ENCODE results near the gene PLXNA3.

The PLXNA3 gene

DNA sequence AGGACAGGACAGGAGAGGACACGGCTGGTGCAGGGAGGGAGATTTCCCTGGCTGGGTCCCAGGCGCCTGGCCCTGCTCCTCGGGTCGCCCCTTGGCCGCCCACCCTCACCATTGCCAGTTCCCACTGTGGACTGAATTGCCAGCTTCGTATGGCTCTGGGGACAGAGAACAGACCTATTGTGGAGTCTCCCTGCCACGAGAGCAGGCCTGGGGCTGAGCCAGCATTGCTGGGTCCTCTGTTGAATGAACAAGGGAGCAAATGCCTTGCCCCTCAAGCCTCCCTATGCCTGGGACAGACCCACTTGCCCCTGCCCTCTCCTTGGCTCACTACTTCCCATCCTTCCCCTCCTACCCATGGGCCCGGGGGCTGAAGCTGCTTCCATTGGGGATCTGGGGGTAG is 4.3 kb downstream of the PLXNA3 start:
- no peak for DNase-seq

DNA sequence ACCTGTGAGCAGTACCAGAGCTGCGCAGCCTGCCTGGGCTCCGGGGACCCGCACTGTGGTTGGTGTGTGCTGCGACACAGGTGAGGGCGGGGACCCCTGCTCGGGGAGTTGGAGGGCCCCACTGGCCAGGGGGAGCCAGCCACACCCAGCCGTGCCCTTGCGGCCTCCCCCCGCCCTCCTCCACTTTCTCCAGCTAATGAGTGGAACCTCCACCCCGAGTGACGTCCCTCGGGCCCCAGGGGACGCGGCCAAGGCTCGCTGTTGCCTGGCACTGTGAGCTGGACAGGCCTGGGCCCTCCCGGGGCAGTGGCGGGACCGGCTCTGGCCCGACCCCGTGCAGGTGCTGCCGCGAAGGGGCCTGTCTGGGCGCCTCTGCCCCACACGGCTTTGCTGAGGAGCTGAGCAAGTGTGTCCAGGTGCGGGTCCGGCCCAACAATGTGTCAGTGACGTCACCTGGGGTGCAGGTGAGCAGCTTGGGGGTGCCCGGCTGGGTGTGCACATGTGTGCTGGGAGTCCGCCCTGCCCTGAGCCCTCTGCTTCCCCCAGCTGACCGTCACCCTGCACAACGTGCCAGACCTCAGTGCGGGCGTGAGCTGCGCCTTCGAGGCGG is 5.6 kb downstream of the PLXNA3 start:
- no peak for DNase-seq

DNA sequence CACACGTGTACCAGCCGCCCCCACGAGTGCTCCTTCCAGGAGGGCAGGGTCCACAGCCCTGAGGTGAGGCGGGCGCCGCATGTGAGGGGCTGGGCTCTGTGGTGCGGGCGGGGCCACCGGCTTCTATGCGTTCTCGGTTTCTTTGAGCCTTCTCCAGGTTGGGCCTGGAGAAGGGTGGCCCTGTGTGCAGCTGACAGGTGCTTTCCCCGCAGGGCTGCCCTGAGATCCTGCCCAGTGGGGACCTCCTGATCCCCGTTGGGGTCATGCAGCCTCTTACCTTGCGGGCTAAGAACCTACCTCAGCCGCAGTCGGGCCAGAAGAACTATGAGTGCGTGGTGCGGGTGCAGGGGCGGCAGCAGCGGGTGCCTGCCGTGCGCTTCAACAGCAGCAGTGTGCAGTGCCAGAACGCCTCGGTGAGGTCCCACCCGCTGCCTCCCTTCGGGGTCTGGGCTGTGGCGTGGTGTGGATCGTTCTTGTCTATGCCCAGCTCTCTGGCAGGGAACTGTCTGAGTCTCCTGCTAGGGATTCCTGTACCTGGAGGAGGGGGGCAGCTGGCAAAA is 6.8 kb downstream of the PLXNA3 start:
- DNase-seq: no peak

DNA sequence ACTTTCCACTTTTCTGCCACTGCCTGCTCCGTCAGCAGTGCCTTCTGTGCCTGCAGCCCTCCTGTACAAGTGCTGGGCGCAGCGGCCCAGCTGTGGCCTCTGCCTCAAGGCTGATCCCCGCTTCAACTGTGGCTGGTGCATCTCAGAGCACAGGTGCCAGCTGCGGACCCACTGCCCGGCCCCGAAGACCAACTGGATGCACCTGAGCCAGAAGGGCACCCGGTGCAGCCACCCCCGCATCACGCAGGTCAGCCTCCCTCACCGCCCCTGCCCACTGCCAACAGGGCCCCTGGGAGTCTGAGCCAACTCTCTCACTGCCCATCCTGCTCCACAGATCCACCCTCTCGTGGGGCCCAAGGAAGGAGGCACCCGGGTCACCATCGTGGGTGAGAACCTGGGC is 7.5 kb downstream of the PLXNA3 start:
- no peak for DNase-seq

DNA sequence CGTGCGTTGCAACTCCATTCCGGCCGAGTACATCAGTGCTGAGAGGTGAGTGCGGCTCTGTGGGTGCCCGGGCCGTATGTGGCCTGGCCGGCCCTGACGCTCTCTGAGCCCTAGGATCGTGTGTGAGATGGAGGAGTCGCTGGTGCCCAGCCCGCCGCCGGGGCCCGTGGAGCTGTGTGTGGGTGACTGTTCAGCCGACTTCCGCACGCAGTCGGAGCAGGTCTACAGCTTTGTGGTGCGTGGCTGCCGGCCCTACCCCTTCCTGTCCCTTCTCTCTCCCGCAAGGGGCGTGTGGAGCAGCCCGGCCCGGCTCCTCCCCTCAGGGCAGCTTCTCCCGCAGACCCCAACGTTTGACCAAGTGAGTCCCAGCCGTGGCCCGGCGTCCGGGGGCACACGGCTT is 8.0 kb downstream of the PLXNA3 start:
- DNase-seq: no peak

DNA sequence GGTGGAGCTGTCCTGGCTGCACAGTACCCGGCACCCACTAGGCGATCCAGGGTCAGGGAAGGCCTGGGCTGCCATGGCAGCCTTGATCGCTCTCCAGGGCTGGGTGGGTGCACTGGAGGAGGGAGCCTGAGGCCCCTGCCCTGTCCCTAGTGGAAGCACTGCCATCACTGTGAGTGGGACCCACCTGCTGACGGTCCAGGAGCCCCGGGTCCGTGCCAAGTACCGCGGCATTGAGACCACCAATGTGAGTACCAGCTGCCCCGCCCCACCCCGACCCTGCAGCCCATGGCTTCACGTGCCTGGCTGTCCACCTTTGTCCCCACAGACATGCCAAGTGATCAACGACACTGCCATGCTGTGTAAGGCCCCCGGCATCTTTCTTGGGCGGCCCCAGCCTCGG is 8.8 kb downstream of the PLXNA3 start:
- no peak for DNase-seq

DNA sequence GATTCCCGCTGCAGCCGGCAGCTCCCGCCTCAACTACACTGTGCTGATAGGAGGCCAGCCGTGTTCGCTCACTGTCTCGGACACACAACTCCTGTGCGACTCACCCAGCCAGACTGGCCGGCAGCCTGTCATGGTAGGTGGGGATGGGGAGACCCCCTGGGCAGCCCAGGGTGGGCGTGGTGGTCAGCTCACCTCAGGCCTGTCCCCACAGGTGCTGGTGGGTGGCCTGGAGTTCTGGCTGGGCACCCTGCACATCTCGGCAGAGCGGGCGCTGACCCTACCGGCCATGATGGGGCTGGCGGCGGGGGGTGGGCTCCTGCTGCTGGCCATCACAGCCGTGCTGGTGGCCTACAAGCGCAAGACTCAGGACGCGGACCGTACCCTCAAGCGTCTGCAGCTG is 9.5 kb downstream of the PLXNA3 start:
- no peak for DNase-seq

DNA sequence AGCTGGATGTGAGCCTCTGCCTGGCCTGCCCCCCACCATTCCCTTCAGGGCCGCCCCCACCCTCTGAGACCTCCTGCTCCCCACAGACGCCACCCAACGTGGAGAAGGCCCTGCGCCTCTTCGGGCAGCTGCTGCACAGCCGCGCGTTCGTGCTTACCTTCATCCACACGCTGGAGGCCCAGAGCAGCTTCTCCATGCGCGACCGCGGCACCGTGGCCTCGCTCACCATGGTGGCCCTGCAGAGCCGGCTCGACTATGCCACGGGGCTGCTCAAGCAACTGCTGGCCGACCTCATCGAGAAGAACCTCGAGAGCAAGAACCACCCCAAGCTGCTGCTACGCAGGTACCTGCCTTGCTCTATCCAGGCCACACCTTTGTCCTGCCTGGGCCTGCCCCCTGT is 10.1 kb downstream of the PLXNA3 start:
- DNase-seq: no peak

DNA sequence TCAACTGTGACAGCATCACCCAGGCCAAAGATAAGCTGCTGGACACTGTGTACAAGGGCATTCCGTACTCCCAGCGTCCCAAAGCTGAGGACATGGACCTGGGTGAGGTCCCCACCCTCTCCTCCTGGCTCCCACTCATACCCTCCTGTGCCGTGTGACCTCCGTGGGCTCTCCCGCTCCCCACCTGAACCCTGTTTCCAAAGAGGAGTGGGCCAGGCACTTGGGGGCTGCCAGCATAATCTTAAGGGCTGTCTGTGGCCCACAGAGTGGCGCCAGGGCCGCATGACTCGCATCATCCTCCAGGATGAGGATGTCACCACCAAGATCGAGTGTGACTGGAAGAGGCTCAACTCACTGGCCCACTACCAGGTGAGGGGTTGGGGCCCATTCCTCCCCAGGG is 11.0 kb downstream of the PLXNA3 start:
- DNase-seq: no peak

DNA sequence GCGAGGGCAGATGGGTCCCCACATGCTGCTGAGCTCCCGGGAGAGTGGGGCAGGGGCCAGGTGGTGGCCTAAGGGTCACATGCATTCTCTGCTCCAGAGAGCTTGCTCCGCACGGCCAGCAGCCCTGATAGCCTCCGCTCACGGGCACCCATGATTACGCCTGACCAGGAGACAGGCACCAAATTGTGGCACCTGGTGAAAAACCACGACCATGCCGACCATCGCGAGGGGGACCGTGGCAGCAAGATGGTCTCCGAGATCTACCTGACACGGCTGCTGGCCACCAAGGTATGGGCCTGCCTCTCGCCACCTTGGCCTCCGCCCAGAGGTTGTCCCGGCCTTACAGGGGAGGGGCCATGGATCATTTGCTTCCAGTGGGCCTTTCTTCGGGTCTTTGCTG is 11.8 kb downstream of the PLXNA3 start:
- DNase-seq: no peak

DNA sequence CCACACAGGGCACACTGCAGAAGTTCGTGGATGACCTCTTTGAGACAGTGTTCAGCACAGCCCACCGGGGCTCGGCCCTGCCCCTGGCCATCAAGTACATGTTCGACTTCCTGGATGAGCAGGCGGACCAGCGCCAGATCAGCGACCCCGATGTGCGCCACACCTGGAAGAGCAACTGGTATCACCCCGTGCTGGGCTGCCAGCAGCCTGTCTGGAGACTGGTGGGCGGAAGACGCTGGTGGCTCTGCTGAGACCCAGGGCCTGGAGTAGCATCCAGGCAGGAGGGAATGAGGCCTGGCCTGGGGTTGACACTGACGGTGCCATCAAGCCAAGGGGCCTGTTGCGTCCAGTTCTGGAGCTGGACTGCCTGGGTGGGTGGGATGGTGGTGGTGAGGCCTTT is 12.4 kb downstream of the PLXNA3 start:
- no peak for DNase-seq

DNA sequence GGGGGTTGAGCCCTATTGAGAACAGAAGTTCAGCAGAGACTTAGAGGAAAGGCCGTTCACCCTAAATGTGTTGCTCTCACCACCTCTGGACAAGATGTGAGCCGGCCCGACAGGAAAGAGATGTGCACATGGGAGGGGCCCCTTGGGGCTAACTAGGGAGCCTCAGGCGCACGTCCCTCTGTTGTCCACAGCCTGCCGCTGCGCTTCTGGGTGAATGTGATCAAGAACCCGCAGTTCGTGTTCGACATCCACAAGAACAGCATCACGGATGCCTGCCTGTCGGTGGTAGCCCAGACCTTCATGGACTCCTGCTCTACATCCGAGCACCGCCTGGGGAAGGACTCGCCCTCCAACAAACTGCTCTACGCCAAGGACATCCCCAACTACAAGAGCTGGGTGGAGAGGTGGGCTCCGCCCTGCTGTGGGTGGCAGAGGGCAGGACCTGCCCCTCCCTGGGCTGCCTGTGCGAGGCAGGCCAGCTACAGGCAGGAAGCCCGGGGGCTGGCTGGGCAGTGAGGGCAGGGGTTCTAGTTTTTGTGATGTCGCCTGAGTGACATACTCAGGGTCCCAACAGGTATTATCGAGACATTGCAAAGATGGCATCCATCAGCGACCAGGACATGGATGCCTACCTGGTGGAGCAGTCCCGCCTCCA is 13.0 kb downstream of the PLXNA3 start:
- no peak for DNase-seq

DNA sequence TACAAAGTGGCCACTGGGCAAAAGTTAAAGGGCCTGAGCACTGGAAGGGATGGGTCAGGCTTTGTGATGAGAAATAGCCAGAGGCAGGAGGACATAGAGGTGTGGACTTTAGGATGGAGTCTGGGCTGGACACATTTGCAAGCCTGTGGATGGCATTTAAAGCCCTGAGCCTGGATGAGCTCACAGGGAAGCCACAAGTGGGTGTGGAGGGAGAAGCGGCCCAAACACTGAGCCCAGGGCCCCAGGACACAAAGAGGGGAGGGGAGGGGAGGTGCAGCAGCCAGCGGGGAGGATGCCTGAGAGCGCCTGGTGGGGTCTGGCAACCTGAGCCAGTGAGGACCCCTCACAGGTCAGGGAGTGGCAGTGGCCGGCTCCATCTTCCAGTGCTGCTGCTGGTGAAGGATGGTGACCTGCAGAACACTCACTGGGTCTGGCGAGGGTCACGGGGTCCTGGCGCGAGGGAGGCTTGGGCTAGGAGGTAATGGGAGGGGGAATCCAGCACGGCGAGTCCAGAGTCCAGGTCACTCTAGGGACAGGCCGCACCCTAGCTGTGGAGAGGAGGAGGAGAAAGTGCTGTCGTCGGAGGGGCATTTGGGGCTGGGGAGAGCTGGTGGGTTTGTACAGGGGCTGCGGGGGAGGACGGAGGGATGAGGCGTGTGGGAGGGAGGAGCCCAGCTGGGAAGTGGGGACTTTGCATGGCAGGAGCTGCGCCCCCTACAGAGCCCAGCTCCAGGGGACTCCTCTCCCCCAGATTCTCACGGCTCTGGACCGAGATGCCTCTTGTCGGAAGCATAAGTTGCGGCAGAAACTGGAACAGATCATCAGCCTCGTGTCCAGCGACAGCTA is 14.0 kb downstream of the PLXNA3 start:
- DNase-seq: no peak

DNA sequence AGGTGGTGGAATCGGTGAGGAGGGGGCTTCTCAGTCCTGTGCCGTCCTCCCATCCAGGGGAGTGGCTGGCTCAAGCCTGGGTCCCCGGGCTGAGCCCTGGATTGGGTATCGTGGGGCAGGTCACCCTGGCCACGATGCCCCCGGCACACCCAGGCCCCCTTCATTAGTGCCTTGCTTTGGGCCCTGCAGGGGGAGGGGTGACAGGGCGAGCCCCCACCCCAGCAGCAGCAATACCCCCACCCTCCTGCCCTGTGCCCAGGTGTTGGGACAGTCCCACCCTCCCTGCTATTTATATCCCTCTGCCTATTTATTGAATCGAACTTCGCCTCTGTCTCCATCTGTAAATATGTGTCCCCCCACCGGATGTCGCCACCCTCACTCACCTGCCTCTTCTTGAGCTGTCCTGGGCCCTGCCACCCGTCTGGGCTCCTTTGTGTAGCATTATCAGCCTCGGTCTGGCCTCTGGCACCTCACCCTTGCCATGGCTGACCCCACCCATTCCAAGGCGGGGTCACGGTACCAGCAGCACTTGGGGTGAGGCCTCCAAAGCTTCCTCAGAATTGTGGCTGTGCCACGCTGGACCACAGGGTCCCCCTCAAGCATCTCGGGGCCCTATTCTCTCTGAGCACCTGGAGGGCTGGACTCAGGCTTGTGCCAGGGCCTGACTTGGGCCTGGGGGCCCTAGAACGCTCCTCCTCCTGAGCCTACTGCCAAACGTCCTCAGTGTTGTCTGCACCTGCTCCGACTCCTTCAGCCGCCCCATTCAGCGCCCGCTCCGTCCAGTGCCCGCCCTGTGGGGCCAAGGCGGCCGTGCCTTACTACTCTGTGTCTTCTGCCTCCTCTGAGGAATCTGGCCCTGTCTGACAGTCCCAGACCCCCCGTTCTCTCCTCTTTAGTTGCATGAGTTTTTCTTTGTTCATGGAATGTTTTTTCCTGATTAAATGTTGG is 14.9 kb downstream of the PLXNA3 start:
- DNase-seq: no peak

DNA sequence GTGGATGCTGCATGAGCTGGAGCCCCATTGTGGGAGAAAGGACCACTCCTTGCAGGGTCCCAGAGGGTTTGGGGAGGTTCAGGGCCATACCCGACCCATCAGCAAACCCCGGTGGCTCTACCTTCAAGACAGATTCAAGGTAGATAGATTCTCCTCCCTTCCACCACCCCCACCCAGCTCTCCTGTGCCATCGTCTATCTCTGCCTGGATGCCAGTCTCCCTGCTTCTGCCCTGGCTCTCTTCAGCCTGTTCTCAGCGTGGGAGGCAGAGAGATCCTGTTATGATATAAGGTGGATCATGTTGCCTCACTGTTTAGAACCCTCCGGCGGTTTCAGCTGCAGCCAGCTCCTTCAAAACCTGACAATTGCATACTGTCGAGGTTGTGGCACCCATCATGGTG is 15.6 kb downstream of the PLXNA3 start:
- no peak for DNase-seq

DNA sequence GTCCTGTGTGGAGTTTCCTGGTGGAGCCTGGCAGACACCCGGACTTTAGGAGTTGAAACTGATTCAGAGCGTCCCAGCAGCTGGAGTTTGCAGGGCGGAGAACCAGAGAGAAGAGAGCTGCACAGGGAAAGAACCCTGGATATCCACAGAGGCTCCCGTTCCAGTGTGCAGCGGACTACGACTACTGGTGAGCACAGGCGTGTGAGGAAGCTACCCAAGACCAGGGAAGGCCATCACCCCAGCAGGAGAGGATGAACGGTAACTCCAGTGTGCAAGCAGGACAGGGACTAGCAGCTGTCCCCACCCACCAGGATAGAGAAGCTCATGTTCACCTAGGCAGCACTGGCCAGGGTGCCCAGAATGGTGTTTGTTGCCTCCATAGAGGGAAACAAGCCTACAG is 18.7 kb downstream of the PLXNA3 start:
- DNase-seq: no peak

DNA sequence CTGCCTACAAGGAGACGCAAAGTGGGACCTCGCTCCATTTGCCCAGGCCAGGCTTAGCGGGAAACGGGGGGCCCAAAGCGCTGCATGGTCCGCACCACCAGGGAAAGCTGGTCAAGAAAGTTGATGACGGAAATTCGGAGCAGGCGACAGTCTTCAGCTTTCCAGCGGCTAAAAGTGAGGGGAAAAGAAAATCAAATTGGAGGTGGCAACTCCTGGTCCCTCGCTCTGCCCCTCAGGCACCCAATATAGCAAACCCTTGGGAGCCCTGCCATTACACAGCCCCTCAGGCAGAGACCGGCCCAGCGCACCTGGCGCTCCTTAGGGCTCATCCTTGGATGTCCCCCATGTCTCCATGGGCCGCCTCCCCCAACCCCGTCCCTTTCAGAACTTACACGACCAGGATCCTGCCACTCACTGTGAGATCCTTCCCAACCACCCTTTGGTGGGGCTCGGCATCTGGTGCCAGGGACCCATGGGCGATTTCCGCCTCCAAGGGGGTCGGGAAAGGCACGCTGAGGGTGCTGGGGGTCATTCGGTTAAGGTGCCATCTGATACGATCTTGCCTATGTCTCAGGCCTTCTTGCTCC is 19.9 kb downstream of the PLXNA3 start:
- DNase-seq: no peak

DNA sequence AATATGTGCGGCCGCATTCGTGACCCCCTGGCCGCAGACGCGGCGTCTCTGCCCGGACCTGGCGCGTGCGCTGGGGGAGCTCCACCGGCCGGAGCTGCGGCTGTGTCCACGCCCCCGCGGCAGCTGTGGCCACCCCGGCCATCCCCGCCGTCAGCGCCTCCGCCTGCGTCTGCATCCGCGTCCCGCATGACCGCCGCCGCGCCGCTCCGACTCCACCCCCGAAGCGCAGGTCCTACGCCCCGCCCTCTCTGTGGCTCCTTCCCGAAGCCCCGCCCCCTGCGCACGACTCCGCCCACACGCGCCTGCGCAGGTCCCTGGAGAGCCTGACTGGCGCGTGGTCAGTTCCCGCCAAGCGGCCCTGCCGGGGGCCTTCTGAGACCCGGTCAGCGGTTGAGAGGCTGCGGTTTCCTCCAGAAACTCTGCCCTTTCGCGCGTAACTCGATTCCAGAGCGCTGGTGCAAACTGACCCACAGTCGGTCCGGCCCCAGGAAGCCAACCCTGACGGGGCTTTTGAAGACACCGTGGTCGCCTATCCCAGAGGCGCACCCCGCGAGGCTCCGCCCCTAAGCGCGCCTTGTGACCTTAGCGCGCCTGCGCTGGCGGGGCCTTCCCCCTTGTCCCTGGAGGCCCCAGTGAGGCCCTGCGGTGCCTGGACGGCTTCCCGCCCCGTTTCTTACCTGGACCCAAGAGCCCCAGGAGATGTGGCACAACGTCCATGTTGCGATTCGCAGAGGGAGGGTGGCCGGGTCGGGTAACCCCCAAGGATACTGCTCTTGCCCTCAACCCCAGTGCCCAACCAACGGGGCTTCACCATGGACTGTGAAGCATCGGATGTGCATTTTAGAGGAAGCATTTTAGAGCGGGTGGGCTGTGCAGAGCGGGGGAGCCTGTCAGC is 20.9 kb downstream of the PLXNA3 start, which contains the start of gene LAGE3:
TSS of gene LAGE3 (minus strand) at position 554 of the 895 bp plus-strand sequence. CDS start at position 188, 366 bp downstream.
- DNase-seq: peak; percentile 90

DNA sequence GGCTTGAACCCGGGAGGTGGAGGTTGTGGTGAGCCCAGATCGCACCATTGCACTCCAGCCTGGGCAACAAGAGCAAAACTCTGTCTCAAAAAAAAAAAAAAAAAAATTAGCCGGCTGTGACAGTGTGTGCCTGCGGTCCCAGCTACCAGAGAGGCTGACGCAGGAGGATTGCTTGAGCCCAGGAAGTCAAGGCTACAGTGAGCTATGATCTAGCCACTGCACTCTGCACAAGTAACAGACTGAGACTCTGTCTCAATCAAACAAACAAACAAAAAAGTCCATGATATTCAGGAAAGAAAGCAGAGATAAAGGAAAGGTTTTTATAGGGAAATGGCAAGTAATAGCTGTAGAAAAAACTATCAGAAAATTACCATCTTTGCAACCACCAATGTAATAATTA is 23.1 kb downstream of the PLXNA3 start:
- no peak for DNase-seq

DNA sequence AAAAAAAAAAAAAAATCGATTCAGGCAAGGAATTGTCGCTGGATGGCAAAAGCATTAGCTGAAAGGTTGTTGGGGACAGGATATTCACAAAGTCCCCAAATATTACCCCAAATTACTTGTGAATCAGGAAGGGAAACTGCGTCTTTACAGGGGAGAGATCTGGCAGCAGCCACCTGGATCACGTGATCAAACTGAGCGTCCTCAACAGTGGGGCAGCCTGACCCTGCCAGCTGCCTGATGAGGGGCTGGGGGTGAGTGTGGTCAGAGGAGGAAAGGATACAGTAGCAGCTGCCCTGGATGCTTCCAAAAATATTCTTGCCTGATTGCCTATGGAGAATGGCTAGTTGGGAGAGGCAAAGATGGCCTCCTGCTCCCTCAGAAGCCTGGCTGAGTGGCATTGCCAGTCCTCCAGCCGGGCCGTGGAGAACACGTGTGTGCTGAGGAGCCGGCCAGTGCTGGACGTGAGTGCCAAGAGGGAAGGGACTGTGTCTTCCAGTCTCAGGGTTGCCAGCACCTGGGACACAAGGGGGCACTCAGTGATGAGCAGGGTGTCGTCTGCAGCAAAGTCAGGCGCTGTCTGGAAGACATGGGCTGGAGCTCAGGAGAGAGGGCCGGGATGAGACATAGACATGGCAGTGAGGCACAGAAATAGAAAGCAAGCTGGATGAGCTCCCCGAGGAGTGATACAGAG is 24.0 kb downstream of the PLXNA3 start:
- no peak for DNase-seq

All from CD4-positive, alpha-beta T cell treated with Interferon gamma for 1 hour (primary cell).